GM12878 (cell line): ENCODE data around the gene AMOTL1. TPM values are rescaled to one million over a fixed set of nuclear protein-coding genes. Genes with fewer than 3 reads are reported as not detected.

Experiments
- ATAC-seq: fragments of 200-7000 bp; cut with Tn5 transposase; 3 replicates; pipeline ENCODE4 v1.9.1; 2020; ENCODE audit warnings: mild to moderate bottlenecking, moderate library complexity
- BruUV-seq: library from RNA; stranded (reverse); fragments of 400-500 nt; replicated peaks from 2 replicates; lab custom pipeline; 2021; lab: Mats Ljungman, UMichigan
- CTCF ChIA-PET: fragments of 300-600 bp; sonication (Branson Sonifier 250); formaldehyde crosslinking; extraction: SDS; loops from one replicate; lab custom pipeline; 2021; ENCODE audit warnings: inconsistent platforms; lab: Yijun Ruan, JAX
- POLR2A ChIA-PET: fragments of 350-600 bp; formaldehyde crosslinking; extraction: SDS; loops from one replicate; lab custom pipeline; 2021; ENCODE audit warnings: inconsistent platforms; lab: Charles Lee
- RAD21 ChIA-PET: fragments of 300-600 bp; sonication (Branson Sonifier 250); formaldehyde crosslinking; loops from one replicate; lab custom pipeline; 2023; ENCODE audit warnings: antibody characterized with exemption; ENCODE audit not compliant: unreplicated experiment; lab: Charles Lee
- SMC1A ChIA-PET: fragments of 300-600 bp; sonication (Branson Sonifier 250); formaldehyde crosslinking; loops from one replicate; lab custom pipeline; 2023; ENCODE audit not compliant: unreplicated experiment, uncharacterized antibody; lab: Charles Lee
- DNase-seq: peaks from one replicate; pipeline ENCODE4 v3.0.0-alpha.2; 2011; ENCODE audit warnings: low read depth, low spot score
- FAIRE-seq: peaks from 3 replicates; lab custom pipeline; 2011; peaks lifted over from hg19 to GRCh38; lab: Jason Lieb, UNC
- H2AFZ ChIP-seq: 2 replicates; pipeline ENCODE4 v1.6.0; 2011; ENCODE audit warnings: low read depth, low read length, control low read depth; ENCODE audit not compliant: control insufficient read depth
- H3K27ac ChIP-seq: 2 replicates; pipeline ENCODE4 v1.5.1; 2011; ENCODE audit warnings: control low read depth; ENCODE audit not compliant: control insufficient read depth, insufficient read depth
- H3K27me3 ChIP-seq, 2 experiments: replicated peaks in 1 of 2; 2 replicates each; pipeline versions ENCODE4 v1.6.0 to v1.6.1; 2011; ENCODE audit warnings: low read length in 1 of 2; ENCODE audit not compliant: control insufficient read depth in 2 of 2, insufficient read depth in 2 of 2
- H3K36me3 ChIP-seq, 2 experiments: 2 replicates each; pipeline ENCODE4 v1.5.1; 2011; ENCODE audit warnings: low read length in 1 of 2; ENCODE audit not compliant: control insufficient read depth in 2 of 2, insufficient read depth in 2 of 2
- H3K4me1 ChIP-seq: 2 replicates; pipeline ENCODE4 v1.6.1; 2011; ENCODE audit warnings: mild to moderate bottlenecking, low read length, moderate library complexity, mixed read lengths; ENCODE audit not compliant: control insufficient read depth, insufficient read depth
- H3K4me2 ChIP-seq: 2 replicates; pipeline ENCODE4 v1.6.0; 2011; ENCODE audit warnings: control low read depth; ENCODE audit not compliant: control insufficient read depth, insufficient read depth
- H3K4me3 ChIP-seq: fragments of 200-600 bp; sonication (generic); 2 replicates; pipeline ENCODE4 v1.5.1; 2016
- H3K79me2 ChIP-seq: 2 replicates; pipeline ENCODE4 v1.6.0; 2011; ENCODE audit warnings: low read length; ENCODE audit not compliant: control insufficient read depth, insufficient read depth
- H3K9ac ChIP-seq: 2 replicates; pipeline ENCODE4 v1.8.0; 2011; ENCODE audit warnings: low read length, control low read depth, mixed read lengths; ENCODE audit not compliant: control insufficient read depth, insufficient read depth
- H3K9me3 ChIP-seq: replicated peaks from 3 replicates; pipeline ENCODE4 v1.5.1; 2011; ENCODE audit warnings: mild to moderate bottlenecking, low read length; ENCODE audit not compliant: control insufficient read depth, insufficient read depth
- H4K20me1 ChIP-seq: 2 replicates; pipeline ENCODE4 v1.6.0; 2011; ENCODE audit not compliant: control insufficient read depth, insufficient read depth
- CREM ChIP-seq: IDR thresholded peaks from 2 replicates; pipeline ENCODE4 v1.6.1; 2014; ENCODE audit warnings: antibody characterized with exemption, low read depth
- CUX1 ChIP-seq: IDR thresholded peaks from 2 replicates; pipeline ENCODE4 v1.6.1; 2012; ENCODE audit warnings: improper control_type of control experiment, low read depth, low read length; ENCODE audit not compliant: insufficient replicate concordance
- E2F8 ChIP-seq: fragments of 450-650 bp; IDR thresholded peaks from 2 replicates; pipeline ENCODE4 v1.6.1; 2018; ENCODE audit warnings: mild to moderate bottlenecking, low read depth, moderate library complexity; ENCODE audit not compliant: partially characterized antibody
- EGR1 ChIP-seq, 2 experiments: IDR thresholded peaks; 1 replicate in 1 of 2; 2 replicates in 1 of 2; pipeline ENCODE4 v1.6.1; 2011 to 2012; ENCODE audit warnings: low read depth in 2 of 2, low read length in 2 of 2, borderline replicate concordance in 1 of 2, mild to moderate bottlenecking in 1 of 2, moderate library complexity in 1 of 2
- FOXK2 ChIP-seq: fragments of 450-650 bp; IDR thresholded peaks from 2 replicates; pipeline ENCODE4 v1.6.1; 2017; ENCODE audit warnings: mild to moderate bottlenecking, moderate library complexity
- IRF4 ChIP-seq: IDR thresholded peaks from 2 replicates; pipeline ENCODE4 v1.6.1; 2011; ENCODE audit warnings: low read depth, low read length
- MTA2 ChIP-seq: fragments of 450-650 bp; IDR thresholded peaks from 2 replicates; pipeline ENCODE4 v1.6.1; 2016; ENCODE audit warnings: low read depth, mild to moderate bottlenecking, moderate library complexity
- POLR2A ChIP-seq: IDR thresholded peaks from 2 replicates; pipeline ENCODE4 v1.6.1; 2011; ENCODE audit warnings: low read depth, mild to moderate bottlenecking, low read length
- SP1 ChIP-seq: IDR thresholded peaks from one replicate; pipeline ENCODE4 v1.6.1; 2011; ENCODE audit warnings: low read depth, low read length
- TCF3 ChIP-seq: IDR thresholded peaks from 2 replicates; pipeline ENCODE4 v1.6.1; 2012; ENCODE audit warnings: low read depth, mild to moderate bottlenecking, low read length, borderline replicate concordance; ENCODE audit not compliant: insufficient read depth
- ZBTB40 ChIP-seq: fragments of 450-650 bp; IDR thresholded peaks from 2 replicates; pipeline ENCODE4 v1.6.1; 2016; ENCODE audit warnings: mild to moderate bottlenecking, moderate library complexity, borderline replicate concordance
- ZNF274 ChIP-seq: IDR thresholded peaks from one replicate; pipeline ENCODE4 v1.8.0; 2011; ENCODE audit not compliant: insufficient read length, insufficient read depth
- WGBS: methylation state at CpG from one replicate; pipeline ENCODE4 v1.1.6; 2016; ENCODE audit warnings: low lambda C conversion rate; ENCODE audit not compliant: insufficient replicate concordance, insufficient coverage; ENCODE audit errors: missing lambda C conversion rate; 5-methylcytosine and 5-hydroxymethylcytosine counted together
- in situ Hi-C: fragments of 300-500 bp; cut with MboI; formaldehyde crosslinking; loops from 9 replicates; pipeline ENCODE4 v1.14.3; 2018; ENCODE audit warnings: mixed read lengths
- intact Hi-C: fragments of 100-400 bp; cut with micrococcal nuclease; formaldehyde crosslinking; loops from one replicate; pipeline ENCODE4 v1.14.2; 2022; ENCODE audit not compliant: unreplicated experiment
- polyA plus RNA-seq, 11 experiments: library from polyadenylated mRNA; depleted of rRNA in 4 of 11; unstranded in 6 of 11; stranded (reverse) in 5 of 11; fragments of >200 nt; fragmentation: Nextera tagmentation in 4 of 11; fragmentation: Illumina TruSeq in 1 of 11; extraction: Ambion mirVana in 4 of 11; extraction: Trizol in 1 of 11; gene quantifications; 1 replicate in 1 of 11; 2 replicates in 10 of 11; pipeline versions ENCODE4 v1.2.1 to v1.2.3, GENCODE V29; 2011 to 2016; ENCODE audit warnings: inconsistent platforms in 2 of 11, missing spikeins in 2 of 11, low read depth in 1 of 11
- total RNA-seq, 4 experiments: library from RNA; depleted of rRNA in 3 of 4; stranded (reverse); fragments of >200 nt in 3 of 4; fragmentation: Illumina TruSeq in 1 of 4; extraction: Trizol in 1 of 4; gene quantifications; 2 replicates each; pipeline versions ENCODE4 v1.2.1 to v1.2.3, GENCODE V29; 2013 to 2021

AMOTL1 gene
- total and polyA plus RNA-seq, 10 of the 15 experiments (the other 5 are each of a cell fraction or from before 2014, with no cell fraction given): under 0.01 to 0.41 (median 0.01) TPM; not detected in 7

- Histone ChIP-seq H2AFZ (no peak overlapping the region), H3K9ac (no peak overlapping the region), H3K36me3 (no peaks in the 10 kb centered on the region), H3K4me1 (no peaks in the 10 kb centered on the region), H3K4me2 (no peak overlapping the region), H3K9me3 (no peaks in the 10 kb centered on the region), H4K20me1 (no peaks in the 10 kb centered on the region), H3K4me3 (no peak overlapping the region), H3K27me3 (no peaks in the 10 kb centered on the region; a peak in 1 of 4 replicates), H3K27ac (no peak overlapping the region), H3K79me2 (no peaks in the 10 kb centered on the region)
- in situ Hi-C loops (no loop called here), intact Hi-C loops (loop anchor here (10.0 kb wide), 1 partner anchor 236 kb away; the partner anchor contains the start of gene C11orf97)
- ChIA-PET RAD21 (no interaction called here), SMC1A (no interaction called here), POLR2A (no interaction called here), CTCF (no interaction called here)
- BruUV-seq: no TSS peak
- 38% methylated on average over 5 of the region's 5 CpGs for WGBS
- no peak for ATAC-seq
- no peak for FAIRE-seq
- DNase-seq: no peak
- TF ChIP-seq MTA2: no peak
- no peak for TF ChIP-seq POLR2A
- TF ChIP-seq TCF3: no peak
- TF ChIP-seq ZBTB40: no peak
- TF ChIP-seq IRF4: no peak
- no peak for TF ChIP-seq FOXK2
- no peak for TF ChIP-seq EGR1 (IDR thresholded peaks at IDR 0.05; ENCODE audit: borderline replicate concordance in 1 of 2, low read depth in 2 of 2, low read length in 2 of 2)
- no peak for TF ChIP-seq SP1
- no peak for TF ChIP-seq CREM
- no peak for TF ChIP-seq ZNF274
- TF ChIP-seq E2F8: no peak
- no peak for TF ChIP-seq CUX1
Measured at GRCh38 chr11:94751218-94751609, 16.9 kb upstream of the AMOTL1 start.
